ENCODE results near the gene ACP2. TPM values are rescaled to one million over a fixed set of nuclear protein-coding genes. Genes with fewer than 3 reads are reported as not detected.
A peak's percentile ranks its signal among the peaks of the same experiment; 100 is the strongest.

The ACP2 gene
- total RNA-seq, 4 donors from 2014 or later, result 20.2 to 38.9 (median 21.9) TPM

- TF ChIP-seq POLR2A (IDR thresholded peaks at IDR 0.05), result no peak
- TF ChIP-seq, protein P1, sequence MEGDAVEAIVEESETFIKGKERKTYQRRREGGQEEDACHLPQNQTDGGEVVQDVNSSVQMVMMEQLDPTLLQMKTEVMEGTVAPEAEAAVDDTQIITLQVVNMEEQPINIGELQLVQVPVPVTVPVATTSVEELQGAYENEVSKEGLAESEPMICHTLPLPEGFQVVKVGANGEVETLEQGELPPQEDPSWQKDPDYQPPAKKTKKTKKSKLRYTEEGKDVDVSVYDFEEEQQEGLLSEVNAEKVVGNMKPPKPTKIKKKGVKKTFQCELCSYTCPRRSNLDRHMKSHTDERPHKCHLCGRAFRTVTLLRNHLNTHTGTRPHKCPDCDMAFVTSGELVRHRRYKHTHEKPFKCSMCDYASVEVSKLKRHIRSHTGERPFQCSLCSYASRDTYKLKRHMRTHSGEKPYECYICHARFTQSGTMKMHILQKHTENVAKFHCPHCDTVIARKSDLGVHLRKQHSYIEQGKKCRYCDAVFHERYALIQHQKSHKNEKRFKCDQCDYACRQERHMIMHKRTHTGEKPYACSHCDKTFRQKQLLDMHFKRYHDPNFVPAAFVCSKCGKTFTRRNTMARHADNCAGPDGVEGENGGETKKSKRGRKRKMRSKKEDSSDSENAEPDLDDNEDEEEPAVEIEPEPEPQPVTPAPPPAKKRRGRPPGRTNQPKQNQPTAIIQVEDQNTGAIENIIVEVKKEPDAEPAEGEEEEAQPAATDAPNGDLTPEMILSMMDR (IDR thresholded peaks at IDR 0.05), result no peak
- 42 to 43% methylated on average over 9 to 10 of the region's 10 CpGs for WGBS, 2 donors
- intact Hi-C loops (cut with DNase I; ENCODE audit: low total_unique reads), result no loop called here
- DNase-seq (ENCODE audit: low spot score in 2 of 2), result no peak
- no peak overlapping the region for H3K4me3 ChIP-seq (ENCODE audit: low read depth, poor library complexity, severe bottlenecking)
Measured at GRCh38 chr11:47259232-47259977, 10.8 kb upstream of the ACP2 start.

DNA sequence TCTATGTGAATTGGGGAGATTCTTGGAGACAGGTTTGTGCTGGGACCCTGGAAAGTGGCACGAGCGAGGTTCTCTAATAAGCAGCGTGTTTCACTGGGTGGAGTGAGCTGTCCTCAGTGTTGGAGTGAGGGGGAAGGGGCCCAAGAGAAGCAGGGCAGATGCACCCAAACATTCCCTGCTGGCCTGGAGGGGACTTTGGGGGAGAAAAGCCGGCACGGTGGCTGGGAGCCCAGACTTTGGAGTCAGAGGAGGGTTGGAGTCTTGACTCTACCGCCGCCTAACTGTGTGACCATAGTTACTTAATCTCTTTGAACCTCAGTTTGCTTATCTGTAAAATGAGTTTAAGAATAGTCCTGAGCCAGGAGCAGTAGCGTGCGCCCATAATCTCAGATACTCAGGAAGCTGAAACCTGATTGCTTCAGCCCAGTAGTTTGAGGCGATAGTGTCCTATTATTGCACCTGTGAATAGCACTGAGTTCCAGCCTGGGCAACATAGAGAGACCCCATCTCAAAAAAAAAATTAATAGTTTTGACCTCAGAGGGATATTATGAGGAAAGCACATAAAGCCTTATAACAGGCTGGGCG lies 9.8 kb upstream of the ACP2 start:
- TF ChIP-seq, protein P1 (IDR thresholded peaks at IDR 0.05), result no peak
- no peak for TF ChIP-seq POLR2A (IDR thresholded peaks at IDR 0.05)
- WGBS, 2 donors, result 60 to 61% methylated on average over 11 of the region's 11 CpGs
- intact Hi-C loops (cut with DNase I; ENCODE audit: low total_unique reads), result no loop called here
- H3K4me3 ChIP-seq (ENCODE audit: low read depth, poor library complexity, severe bottlenecking), result no peak overlapping the region
- no peak for DNase-seq (ENCODE audit: low spot score in 2 of 2)

GRCh38 chr11:47257517-47258316 lies 9.1 kb upstream of the ACP2 start, which contains the start of gene NR1H3:
Gene NR1H3, plus strand, starts transcription at chr11:47257996. Its CDS starts 1,221 bp downstream, at chr11:47259217.
- intact Hi-C loops (cut with DNase I; ENCODE audit: low total_unique reads), result no loop called here
- TF ChIP-seq, protein P1 (IDR thresholded peaks at IDR 0.05), result no peak
- TF ChIP-seq POLR2A (IDR thresholded peaks at IDR 0.05), result no peak
- 3 to 7% methylated on average over 15 of the region's 15 CpGs for WGBS, 2 donors
- H3K4me3 ChIP-seq (ENCODE audit: low read depth, poor library complexity, severe bottlenecking), result no peak within 1 kb of the TSS
- DNase-seq (ENCODE audit: low spot score in 2 of 2), result peak; percentile 62 to 97

DNA sequence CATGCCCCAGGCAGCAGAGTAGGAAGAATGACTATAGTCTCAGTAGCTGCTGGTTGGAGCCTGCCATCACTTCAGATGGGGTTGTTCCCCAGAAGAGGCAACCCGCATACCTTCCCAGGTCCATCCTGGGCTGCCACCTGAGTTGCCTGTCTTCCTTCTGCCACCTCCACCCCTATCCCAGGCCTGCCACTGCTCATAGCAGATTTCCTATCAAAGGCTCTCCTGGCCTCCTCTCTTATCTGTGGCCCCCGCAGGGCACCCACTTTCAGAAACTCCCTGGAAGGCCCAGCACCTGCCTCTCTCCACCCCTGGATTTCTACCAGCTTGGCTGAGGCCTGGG lies 8.5 kb upstream of the ACP2 start:
- intact Hi-C loops (cut with DNase I; ENCODE audit: low total_unique reads), result no loop called here
- 41 to 48% methylated on average over 2 of the region's 2 CpGs for WGBS, 2 donors
- DNase-seq (ENCODE audit: low spot score in 2 of 2), result no peak
- TF ChIP-seq, protein P1 (IDR thresholded peaks at IDR 0.05), result no peak
- no peak for TF ChIP-seq POLR2A (IDR thresholded peaks at IDR 0.05)
- H3K4me3 ChIP-seq (ENCODE audit: low read depth, poor library complexity, severe bottlenecking), result no peak overlapping the region

GRCh38 chr11:47256374-47256773 lies 7.8 kb upstream of the ACP2 start:
- TF ChIP-seq, protein P1 (IDR thresholded peaks at IDR 0.05), result no peak
- intact Hi-C loops (cut with DNase I; ENCODE audit: low total_unique reads), result no loop called here
- 87 to 91% methylated on average over 6 of the region's 6 CpGs for WGBS, 2 donors
- no peak for DNase-seq (ENCODE audit: low spot score in 2 of 2)
- no peak overlapping the region for H3K4me3 ChIP-seq (ENCODE audit: low read depth, poor library complexity, severe bottlenecking)
